Measurements from ENCODE around the gene TNFAIP3.
"Not testable (repeated sequence)": the region's sequence is repeated elsewhere in the genome, so short reads cannot be mapped to it uniquely, and the experiment has no call there.

DNA sequence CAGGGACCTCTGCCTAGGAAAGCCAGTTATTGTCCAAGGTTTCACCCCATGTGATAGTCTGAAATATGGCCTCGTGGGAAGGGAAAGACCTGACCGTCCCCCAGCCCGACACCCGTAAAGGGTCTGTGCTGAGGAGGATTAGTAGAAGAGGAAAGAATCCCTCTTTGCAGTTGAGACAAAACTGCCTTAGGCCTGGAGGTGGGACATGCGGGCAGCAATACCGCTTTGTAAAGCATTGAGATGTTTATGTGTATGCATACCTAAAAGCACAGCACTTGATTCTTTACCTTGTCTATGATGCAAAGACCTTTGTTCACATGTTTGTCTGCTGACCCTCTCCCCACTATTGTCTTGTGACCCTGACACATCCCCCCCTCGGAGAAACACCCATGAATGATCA is 22.3 kb upstream of the TNFAIP3 start:
- TF ChIP-seq, protein P1, sequence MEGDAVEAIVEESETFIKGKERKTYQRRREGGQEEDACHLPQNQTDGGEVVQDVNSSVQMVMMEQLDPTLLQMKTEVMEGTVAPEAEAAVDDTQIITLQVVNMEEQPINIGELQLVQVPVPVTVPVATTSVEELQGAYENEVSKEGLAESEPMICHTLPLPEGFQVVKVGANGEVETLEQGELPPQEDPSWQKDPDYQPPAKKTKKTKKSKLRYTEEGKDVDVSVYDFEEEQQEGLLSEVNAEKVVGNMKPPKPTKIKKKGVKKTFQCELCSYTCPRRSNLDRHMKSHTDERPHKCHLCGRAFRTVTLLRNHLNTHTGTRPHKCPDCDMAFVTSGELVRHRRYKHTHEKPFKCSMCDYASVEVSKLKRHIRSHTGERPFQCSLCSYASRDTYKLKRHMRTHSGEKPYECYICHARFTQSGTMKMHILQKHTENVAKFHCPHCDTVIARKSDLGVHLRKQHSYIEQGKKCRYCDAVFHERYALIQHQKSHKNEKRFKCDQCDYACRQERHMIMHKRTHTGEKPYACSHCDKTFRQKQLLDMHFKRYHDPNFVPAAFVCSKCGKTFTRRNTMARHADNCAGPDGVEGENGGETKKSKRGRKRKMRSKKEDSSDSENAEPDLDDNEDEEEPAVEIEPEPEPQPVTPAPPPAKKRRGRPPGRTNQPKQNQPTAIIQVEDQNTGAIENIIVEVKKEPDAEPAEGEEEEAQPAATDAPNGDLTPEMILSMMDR (conservative IDR thresholded peaks at IDR 0.05) = not testable (repeated sequence)
- not testable (repeated sequence) for TF ChIP-seq ZFX (IDR thresholded peaks at IDR 0.05)
